ENCODE measurements around the gene PAFAH1B2.
"Not testable (repeated sequence)": the region's sequence is repeated elsewhere in the genome, so short reads cannot be mapped to it uniquely, and the experiment has no call there.

Gene PAFAH1B2

GRCh38 chr11:117110294-117110950 is 33.7 kb upstream of the PAFAH1B2 start:
- no peak for TF ChIP-seq CTCF (IDR thresholded peaks at IDR 0.05; ENCODE audit: low read depth, low read length, missing control alignments)
- H3K4me3 ChIP-seq (replicated peaks; ENCODE audit: low read depth, low read length): no peak overlapping the region
- DNase-seq (ENCODE audit: extremely low read depth, low read depth): no peak

- DNase-seq (ENCODE audit: extremely low read depth, low read depth); H3K4me3 ChIP-seq (replicated peaks; ENCODE audit: low read depth, low read length): not testable (repeated sequence)
These were observed 31.6 kb upstream of the PAFAH1B2 start for GRCh38 chr11:117112497-117112896.

GRCh38 chr11:117112939-117113338 is 31.1 kb upstream of the PAFAH1B2 start:
- not testable (repeated sequence) for H3K4me3 ChIP-seq (replicated peaks; ENCODE audit: low read depth, low read length); DNase-seq (ENCODE audit: extremely low read depth, low read depth)

GRCh38 chr11:117117681-117118080 is 26.4 kb upstream of the PAFAH1B2 start:
- DNase-seq (ENCODE audit: extremely low read depth, low read depth): no peak
- TF ChIP-seq CTCF (IDR thresholded peaks at IDR 0.05; ENCODE audit: low read depth, low read length, missing control alignments): no peak
- no peak overlapping the region for H3K4me3 ChIP-seq (replicated peaks; ENCODE audit: low read depth, low read length)

DNA sequence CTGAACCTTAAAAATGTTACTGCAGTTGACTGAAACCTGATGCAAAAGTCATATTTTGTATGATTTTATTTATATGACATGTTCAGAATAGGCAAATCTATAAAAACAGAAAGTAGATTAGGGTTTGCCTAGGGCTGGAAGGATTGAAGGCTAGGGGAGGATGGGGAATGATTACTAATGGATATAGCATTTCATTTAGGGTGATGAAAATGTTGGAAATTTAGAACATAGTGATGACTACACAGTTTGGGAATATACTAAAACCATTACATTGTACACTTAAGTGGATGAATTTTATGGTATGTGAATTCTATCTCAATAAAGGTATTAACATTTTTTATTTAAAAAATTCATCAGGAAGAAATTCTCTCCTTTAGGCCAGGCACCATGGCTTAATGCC is 22.9 kb upstream of the PAFAH1B2 start:
- no peak for TF ChIP-seq CTCF (IDR thresholded peaks at IDR 0.05; ENCODE audit: low read depth, low read length, missing control alignments)
- DNase-seq (ENCODE audit: extremely low read depth, low read depth): no peak

GRCh38 chr11:117122556-117122955 is 21.5 kb upstream of the PAFAH1B2 start:
- H3K4me3 ChIP-seq (replicated peaks; ENCODE audit: low read depth, low read length): no peak overlapping the region
- TF ChIP-seq CTCF (IDR thresholded peaks at IDR 0.05; ENCODE audit: low read depth, low read length, missing control alignments): no peak
- no peak for DNase-seq (ENCODE audit: extremely low read depth, low read depth)

More for the DNA sequence above, 22.9 kb upstream of the PAFAH1B2 start:
- H3K4me3 ChIP-seq (replicated peaks; ENCODE audit: low read depth, low read length): no peak overlapping the region

GRCh38 chr11:117126223-117126965 is 17.7 kb upstream of the PAFAH1B2 start:
- H3K4me3 ChIP-seq (replicated peaks; ENCODE audit: low read depth, low read length): no peak overlapping the region
- DNase-seq (ENCODE audit: extremely low read depth, low read depth): no peak
- no peak for TF ChIP-seq CTCF (IDR thresholded peaks at IDR 0.05; ENCODE audit: low read depth, low read length, missing control alignments)
